ENCODE measurements around the gene UBE2J1.

- TF ChIP-seq, protein P1, sequence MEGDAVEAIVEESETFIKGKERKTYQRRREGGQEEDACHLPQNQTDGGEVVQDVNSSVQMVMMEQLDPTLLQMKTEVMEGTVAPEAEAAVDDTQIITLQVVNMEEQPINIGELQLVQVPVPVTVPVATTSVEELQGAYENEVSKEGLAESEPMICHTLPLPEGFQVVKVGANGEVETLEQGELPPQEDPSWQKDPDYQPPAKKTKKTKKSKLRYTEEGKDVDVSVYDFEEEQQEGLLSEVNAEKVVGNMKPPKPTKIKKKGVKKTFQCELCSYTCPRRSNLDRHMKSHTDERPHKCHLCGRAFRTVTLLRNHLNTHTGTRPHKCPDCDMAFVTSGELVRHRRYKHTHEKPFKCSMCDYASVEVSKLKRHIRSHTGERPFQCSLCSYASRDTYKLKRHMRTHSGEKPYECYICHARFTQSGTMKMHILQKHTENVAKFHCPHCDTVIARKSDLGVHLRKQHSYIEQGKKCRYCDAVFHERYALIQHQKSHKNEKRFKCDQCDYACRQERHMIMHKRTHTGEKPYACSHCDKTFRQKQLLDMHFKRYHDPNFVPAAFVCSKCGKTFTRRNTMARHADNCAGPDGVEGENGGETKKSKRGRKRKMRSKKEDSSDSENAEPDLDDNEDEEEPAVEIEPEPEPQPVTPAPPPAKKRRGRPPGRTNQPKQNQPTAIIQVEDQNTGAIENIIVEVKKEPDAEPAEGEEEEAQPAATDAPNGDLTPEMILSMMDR (IDR thresholded peaks at IDR 0.05) = no peak
- TF ChIP-seq POLR2A (IDR thresholded peaks at IDR 0.05) = no peak
These were observed 7.0 kb upstream of the UBE2J1 start for GRCh38 chr6:89359561-89359960.

Measured in adrenal gland (tissue), 5 donors.